Glutamatergic neuron (in vitro differentiated cells): ENCODE measurements around the gene NDUFS7. TPM values are rescaled to one million over a fixed set of nuclear protein-coding genes. Genes with fewer than 3 reads are reported as not detected.

ENCODE experiments used
- DNase-seq: peaks from one replicate; pipeline ENCODE4 v3.0.0; 2022
- H3K27ac Mint-ChIP-seq: one replicate; pipeline ENCODE4 v1.8.0; 2020; ENCODE audit warnings: mild to moderate bottlenecking, mixed read lengths, inconsistent platforms; ENCODE audit not compliant: unreplicated experiment
- H3K27me3 Mint-ChIP-seq: one replicate; pipeline ENCODE4 v1.8.0; 2020; ENCODE audit warnings: mild to moderate bottlenecking, moderate library complexity, mixed read lengths, inconsistent platforms; ENCODE audit not compliant: unreplicated experiment
- H3K36me3 Mint-ChIP-seq: one replicate; pipeline ENCODE4 v1.8.0; 2020; ENCODE audit warnings: mild to moderate bottlenecking, mixed read lengths, inconsistent platforms; ENCODE audit not compliant: unreplicated experiment
- H3K4me1 Mint-ChIP-seq: one replicate; pipeline ENCODE4 v1.8.0; 2020; ENCODE audit warnings: mild to moderate bottlenecking, low read depth, mixed read lengths, inconsistent platforms; ENCODE audit not compliant: unreplicated experiment
- H3K4me3 Mint-ChIP-seq: one replicate; pipeline ENCODE4 v1.8.0; 2020; ENCODE audit warnings: mild to moderate bottlenecking, mixed read lengths, inconsistent platforms; ENCODE audit not compliant: unreplicated experiment
- H3K9me3 Mint-ChIP-seq: one replicate; pipeline ENCODE4 v1.8.0; 2020; ENCODE audit warnings: mild to moderate bottlenecking, moderate library complexity, mixed read lengths, inconsistent platforms; ENCODE audit not compliant: unreplicated experiment
- CTCF ChIP-seq: fragments of 200-600 bp; sonication (generic); IDR thresholded peaks from one replicate; pipeline ENCODE4 v1.5.0; 2021; ENCODE audit not compliant: partially characterized antibody, unreplicated experiment
- total RNA-seq: library from RNA; stranded (reverse); fragmentation: NEBNext Ultra II Directional; extraction: Animal tissue kit (Norgen Biotek cat#: 25700); gene quantifications from one replicate; pipeline ENCODE4 v1.2.1, GENCODE V29; 2021; ENCODE audit not compliant: unreplicated experiment

NDUFS7 gene
- total RNA-seq, 1 donor from 2014 or later = 123 TPM

GRCh38 chr19:1360818-1361461 lies 22.8 kb upstream of the NDUFS7 start:
- H3K4me3 Mint-ChIP-seq = peak overlapping the region; percentile 76
- peaks cover 46% of the 10 kb centered on the region for H3K4me1 Mint-ChIP-seq
- peaks cover 5% of the 10 kb centered on the region for H3K36me3 Mint-ChIP-seq
- H3K27me3 Mint-ChIP-seq = peaks cover 4% of the 10 kb centered on the region
- H3K27ac Mint-ChIP-seq = peak overlapping the region; percentile 48
- H3K9me3 Mint-ChIP-seq = peaks cover 6% of the 10 kb centered on the region
- no peak for TF ChIP-seq CTCF
- no peak for DNase-seq

GRCh38 chr19:1361601-1362386 lies 21.9 kb upstream of the NDUFS7 start:
- Mint-ChIP-seq H3K4me1 (peaks cover 41% of the 10 kb centered on the region), H3K27ac (peak overlapping the region; percentile 49), H3K36me3 (peaks cover 5% of the 10 kb centered on the region), H3K9me3 (peaks cover 2% of the 10 kb centered on the region), H3K27me3 (peaks cover 4% of the 10 kb centered on the region), H3K4me3 (peak overlapping the region; percentile 76)
- DNase-seq = no peak
- no peak for TF ChIP-seq CTCF

- no peak for TF ChIP-seq CTCF
- Mint-ChIP-seq H3K9me3 (peaks cover 2% of the 10 kb centered on the region), H3K4me3 (no peak overlapping the region), H3K27me3 (peaks cover 4% of the 10 kb centered on the region), H3K4me1 (peaks cover 33% of the 10 kb centered on the region), H3K36me3 (peaks cover 5% of the 10 kb centered on the region), H3K27ac (peak overlapping the region; percentile 49)
- no peak for DNase-seq
These were observed 21.1 kb upstream of the NDUFS7 start for GRCh38 chr19:1362387-1363257.

- Mint-ChIP-seq H3K4me1 (peaks cover 27% of the 10 kb centered on the region), H3K36me3 (peaks cover 5% of the 10 kb centered on the region), H3K4me3 (no peak overlapping the region), H3K27ac (no peak overlapping the region), H3K9me3 (peaks cover 2% of the 10 kb centered on the region), H3K27me3 (peaks cover 2% of the 10 kb centered on the region)
- TF ChIP-seq CTCF = no peak
- no peak for DNase-seq
These were observed 20.1 kb upstream of the NDUFS7 start for GRCh38 chr19:1363599-1363998.
